HG03575 (cell line): ENCODE measurements around the gene ZNF19.
"Not testable (repeated sequence)": the region's sequence is repeated elsewhere in the genome, so short reads cannot be mapped to it uniquely, and the experiment has no call there.

Source experiments
- ATAC-seq: cut with Tn5 transposase; IDR thresholded peaks from one replicate; pipeline ENCODE4 v1.9.1; 2021; ENCODE audit not compliant: unreplicated experiment, insufficient number of reproducible peaks, low FRiP score; ENCODE audit errors: extremely low read depth

The ZNF19 gene

GRCh38 chr16:71489122-71489521 is at the start of gene ZNF19:
Gene ZNF19 (minus strand): TSS chr16:71489324. CDS start chr16:71482114, 7,210 bp downstream.
- no peak for ATAC-seq

- ATAC-seq: no peak
Measured at GRCh38 chr16:71537643-71538042, 48.5 kb upstream of the ZNF19 start.

DNA sequence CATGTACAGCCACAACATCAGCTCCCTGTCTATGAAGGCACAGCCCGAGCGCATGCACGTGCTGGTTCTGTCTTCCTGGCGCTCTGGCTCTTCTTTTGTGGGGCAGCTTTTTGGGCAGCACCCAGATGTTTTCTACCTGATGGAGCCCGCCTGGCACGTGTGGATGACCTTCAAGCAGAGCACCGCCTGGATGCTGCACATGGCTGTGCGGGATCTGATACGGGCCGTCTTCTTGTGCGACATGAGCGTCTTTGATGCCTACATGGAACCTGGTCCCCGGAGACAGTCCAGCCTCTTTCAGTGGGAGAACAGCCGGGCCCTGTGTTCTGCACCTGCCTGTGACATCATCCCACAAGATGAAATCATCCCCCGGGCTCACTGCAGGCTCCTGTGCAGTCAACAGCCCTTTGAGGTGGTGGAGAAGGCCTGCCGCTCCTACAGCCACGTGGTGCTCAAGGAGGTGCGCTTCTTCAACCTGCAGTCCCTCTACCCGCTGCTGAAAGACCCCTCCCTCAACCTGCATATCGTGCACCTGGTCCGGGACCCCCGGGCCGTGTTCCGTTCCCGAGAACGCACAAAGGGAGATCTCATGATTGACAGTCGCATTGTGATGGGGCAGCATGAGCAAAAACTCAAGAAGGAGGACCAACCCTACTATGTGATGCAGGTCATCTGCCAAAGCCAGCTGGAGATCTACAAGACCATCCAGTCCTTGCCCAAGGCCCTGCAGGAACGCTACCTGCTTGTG is 47.8 kb upstream of the ZNF19 start:
- ATAC-seq: no peak

DNA sequence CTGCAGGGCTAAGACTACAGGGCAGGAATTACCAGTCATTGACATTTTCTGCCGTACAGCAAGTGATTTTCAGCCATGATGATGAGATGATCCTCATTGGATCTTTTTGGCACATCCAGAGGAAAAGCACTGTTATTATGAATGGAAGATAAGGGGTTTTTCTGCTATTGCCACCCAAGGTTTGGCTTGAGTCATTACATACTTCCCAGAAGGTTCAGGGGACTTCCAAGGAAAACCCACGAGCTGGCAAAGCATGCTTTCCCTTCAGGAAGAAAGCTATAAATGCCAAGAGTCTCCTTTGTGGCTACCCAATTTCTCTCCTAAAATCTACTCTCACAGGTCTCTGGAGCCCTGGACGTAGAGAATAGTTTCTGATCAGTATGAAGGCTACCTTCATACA is 43.2 kb upstream of the ZNF19 start:
- no peak for ATAC-seq

- no peak for ATAC-seq
Measured at GRCh38 chr16:71528863-71529262, 39.7 kb upstream of the ZNF19 start.

DNA sequence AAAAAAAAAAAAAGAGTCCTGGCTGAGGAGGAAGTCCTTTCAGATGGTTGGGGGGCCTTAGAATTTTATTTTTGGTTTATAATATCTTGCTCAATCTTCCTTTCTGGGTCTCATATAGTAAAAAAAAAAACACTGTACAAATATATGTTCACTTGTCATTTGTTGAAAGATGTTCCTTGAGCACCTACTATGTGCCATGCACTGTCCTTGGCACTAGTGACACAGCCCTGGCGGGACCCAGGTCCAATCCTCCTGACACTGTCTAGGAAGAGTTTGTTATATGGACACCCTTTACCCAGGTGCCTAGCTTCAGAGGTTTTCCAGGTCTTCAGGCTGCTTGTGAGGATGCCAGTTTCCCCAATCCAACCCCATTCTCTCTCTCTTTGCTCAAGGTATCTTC is 39.1 kb upstream of the ZNF19 start:
- no peak for ATAC-seq

- no peak for ATAC-seq
Measured at GRCh38 chr16:71526111-71526631, 37.0 kb upstream of the ZNF19 start, which contains the start of gene CHST4. Gene CHST4 (plus strand): TSS chr16:71526426. CDS start chr16:71536678, 10,252 bp downstream.

DNA sequence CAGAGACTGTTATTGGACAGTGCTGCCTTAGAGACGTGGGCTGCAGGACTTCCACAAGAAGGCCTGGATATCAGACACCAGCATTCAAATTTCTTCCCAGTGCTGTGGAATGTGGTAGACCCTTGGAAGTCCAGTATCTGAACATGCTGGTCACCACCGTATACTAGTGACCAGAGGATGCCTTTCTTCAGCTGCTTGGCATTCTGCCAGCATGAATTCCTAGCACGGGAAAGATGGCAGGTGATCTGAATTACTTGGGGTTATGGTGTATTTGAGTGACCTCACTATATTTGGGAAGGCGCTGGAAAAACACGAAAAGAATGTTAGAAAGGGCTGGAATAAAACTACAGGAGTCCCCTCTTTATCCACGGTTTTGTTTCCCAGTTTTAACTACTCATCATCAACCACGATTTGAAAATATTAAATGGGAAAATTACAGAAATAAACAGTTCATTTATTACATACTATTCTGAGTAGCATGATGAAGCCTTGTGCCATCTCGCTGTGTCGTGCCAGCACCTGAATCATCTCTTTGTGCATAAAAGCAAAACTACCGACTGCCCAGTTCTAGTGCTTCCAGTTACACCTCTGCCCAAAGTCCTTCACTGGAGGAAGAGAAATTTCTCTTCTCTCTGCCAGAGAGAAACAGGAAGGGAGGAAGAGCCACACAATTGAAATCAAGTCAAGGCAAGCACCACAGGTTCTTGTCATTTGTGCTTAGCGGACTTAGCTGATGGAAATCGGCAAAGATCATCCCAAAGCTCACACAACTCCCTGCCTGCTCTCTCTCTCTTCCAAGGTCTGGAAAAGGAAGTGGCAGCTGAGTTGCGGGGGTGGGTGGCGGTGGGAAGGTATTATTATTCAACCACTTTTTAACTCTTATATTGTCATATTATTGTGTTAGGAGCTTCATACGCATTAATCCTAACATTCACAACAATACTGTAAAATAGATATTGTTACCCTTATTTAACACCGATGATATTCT is 35.7 kb upstream of the ZNF19 start:
- no peak for ATAC-seq

DNA sequence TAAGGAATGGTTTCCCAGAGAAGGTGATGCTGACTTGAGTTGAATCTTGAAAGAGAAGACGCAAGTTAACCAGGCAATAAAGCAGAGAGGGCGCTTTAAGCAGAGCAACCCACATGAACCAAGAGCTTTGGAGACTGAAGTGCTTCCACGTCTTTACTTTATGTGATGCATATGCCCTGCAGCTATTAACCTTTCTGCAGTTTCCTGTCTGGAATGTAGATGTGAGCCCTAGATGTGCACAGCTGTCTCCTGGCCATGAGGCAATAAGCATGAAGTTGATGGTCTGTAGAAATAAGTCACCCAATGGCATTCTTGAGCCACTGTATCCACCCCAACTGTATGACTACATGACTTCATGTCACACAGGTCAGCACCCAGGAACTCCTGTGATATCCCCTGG is 31.4 kb upstream of the ZNF19 start:
- ATAC-seq: no peak

- ATAC-seq: no peak
Measured at GRCh38 chr16:71515026-71515425, 25.9 kb upstream of the ZNF19 start.

GRCh38 chr16:71514476-71514875 is 25.4 kb upstream of the ZNF19 start:
- ATAC-seq: no peak

DNA sequence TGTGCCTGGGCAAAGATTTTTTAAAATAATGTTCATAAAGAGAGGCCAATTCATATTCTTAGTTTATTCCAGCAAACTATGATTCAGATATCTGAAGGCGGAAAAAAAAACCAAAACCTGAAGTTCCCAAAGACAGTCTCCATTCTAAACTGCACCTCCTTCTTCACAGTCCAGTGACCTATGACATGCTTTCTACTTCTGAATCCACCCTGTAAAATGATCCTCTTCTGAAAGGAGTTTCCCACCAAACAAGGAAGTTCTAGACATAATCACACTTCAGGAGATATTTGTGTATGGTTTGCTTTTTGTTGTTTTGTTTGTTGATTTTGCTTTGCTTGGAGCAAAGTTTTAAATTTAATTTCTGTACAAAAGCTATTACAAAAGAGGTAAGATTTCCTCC is 24.2 kb upstream of the ZNF19 start:
- no peak for ATAC-seq

DNA sequence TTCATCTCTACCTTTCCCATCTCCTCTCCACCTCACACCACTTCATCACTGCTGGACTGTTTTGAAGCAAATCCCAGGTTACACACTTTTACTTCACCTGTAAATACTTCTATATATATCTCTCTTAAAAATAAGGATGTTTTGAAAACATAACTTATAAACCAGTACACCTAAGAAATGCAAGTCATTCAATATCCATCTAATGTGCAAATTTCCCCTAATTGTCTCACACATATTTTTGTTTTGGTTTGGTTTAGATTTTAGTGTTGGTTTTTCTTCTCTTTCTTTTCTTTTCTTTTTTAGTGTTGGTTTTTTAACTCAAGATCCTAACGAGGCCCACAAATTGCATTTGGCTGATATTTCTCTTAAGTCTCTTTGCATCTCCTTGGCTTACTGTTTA is 17.9 kb upstream of the ZNF19 start:
- no peak for ATAC-seq

DNA sequence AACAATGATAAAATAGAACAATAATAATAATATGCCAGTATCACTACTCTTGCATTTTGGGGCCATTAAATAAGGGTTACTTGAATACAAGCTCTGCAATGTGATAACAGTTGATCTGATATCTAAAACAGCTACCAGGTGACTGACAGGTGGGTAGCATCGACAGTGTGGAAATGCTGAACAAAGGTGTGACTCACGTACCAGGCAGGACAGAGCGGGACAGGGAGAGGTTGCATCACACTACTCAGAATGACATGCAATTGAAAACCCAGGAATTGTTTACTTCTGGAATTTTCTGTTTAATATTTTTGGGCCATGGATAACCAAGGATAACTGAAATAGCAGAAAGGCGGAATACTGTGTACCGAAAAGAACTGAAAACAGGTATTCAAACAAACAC is 15.8 kb upstream of the ZNF19 start:
- no peak for ATAC-seq

DNA sequence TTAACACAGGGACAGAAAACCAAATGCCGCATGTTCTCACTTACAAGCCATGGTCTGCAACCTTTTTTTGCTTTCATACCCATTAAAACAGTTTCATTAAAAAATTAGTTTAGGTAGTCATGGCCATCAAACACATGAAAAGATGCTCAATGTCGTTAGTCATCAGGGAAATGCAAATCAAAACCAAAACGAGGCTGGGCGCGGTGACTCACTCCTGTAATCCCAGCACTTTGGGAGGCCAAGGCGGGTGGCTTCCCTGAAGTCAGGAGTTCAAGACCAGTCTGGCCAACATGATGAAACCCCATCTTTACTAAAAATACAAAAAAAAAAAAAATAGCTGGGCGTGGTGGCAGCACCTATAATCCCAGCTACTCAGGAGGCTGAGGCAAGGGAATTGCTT is 14.9 kb upstream of the ZNF19 start:
- ATAC-seq: not testable (repeated sequence)

GRCh38 chr16:71501547-71501946 is 12.4 kb upstream of the ZNF19 start:
- ATAC-seq: no peak

DNA sequence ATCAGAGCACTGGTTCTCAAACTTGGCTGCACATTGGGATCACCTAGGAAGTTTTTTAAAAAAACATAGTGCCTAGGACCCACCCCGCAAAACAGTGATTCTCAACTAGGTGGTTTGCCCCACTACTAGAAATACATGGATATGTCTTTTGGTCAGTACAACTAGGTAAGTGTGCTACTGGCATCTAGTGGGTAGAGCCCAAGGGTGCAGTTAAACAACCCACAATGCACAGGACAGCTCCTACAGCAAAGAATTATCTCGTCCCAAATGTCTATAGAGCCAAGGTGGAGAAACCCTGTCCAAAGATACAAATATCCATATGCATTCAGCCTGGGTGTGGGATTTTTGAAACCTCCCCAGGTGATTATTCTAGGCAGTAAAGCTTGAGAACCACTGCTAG is 11.8 kb upstream of the ZNF19 start:
- no peak for ATAC-seq

DNA sequence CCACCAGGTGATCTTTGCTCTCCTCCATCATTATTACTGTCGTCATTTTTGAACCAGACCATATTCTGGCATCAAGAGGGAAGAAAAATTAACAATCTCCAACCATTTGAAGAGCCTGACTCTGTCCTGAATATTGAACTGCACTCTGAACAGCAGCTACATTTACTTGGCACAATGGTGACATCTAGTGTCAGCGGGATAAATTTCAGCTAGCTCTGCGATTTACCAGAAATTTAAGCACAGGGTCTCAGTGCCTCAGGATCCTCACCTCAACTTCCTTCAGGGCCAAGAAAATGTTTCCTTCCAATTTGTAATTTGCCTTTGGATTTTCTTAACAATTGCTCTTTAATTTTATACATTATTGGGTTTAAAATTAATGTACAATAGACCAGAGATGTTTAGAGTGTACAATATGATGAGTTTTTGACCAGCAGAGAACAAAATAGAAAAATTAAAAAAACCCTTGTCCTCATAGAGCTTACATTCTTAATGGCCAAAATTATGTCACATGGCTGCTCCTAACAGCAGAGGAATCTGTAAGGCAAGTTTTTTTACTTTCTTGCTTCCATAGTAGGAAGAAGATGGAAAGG is 10.7 kb upstream of the ZNF19 start:
- ATAC-seq: no peak

- ATAC-seq: no peak
Measured at GRCh38 chr16:71498031-71498430, 8.9 kb upstream of the ZNF19 start.
